Neural progenitor cell (in vitro differentiated cells): ENCODE measurements around the gene ZNF469.

Source experiments
- EZH2 ChIP-seq: fragments of 200-600 bp; sonication (generic); IDR thresholded peaks from 2 replicates; pipeline ENCODE4 v1.6.1; 2017; ENCODE audit warnings: antibody characterized with exemption, mild to moderate bottlenecking, moderate library complexity
- TF ChIP-seq, protein P1 (sequence below): fragments of 200-600 bp; sonication (generic); IDR thresholded peaks from 2 replicates; pipeline ENCODE4 v1.5.1; 2017; ENCODE audit warnings: antibody characterized with exemption, mild to moderate bottlenecking

GRCh38 chr16:88337021-88337420 is 45.7 kb upstream of the ZNF469 start:
- TF ChIP-seq, protein P1, sequence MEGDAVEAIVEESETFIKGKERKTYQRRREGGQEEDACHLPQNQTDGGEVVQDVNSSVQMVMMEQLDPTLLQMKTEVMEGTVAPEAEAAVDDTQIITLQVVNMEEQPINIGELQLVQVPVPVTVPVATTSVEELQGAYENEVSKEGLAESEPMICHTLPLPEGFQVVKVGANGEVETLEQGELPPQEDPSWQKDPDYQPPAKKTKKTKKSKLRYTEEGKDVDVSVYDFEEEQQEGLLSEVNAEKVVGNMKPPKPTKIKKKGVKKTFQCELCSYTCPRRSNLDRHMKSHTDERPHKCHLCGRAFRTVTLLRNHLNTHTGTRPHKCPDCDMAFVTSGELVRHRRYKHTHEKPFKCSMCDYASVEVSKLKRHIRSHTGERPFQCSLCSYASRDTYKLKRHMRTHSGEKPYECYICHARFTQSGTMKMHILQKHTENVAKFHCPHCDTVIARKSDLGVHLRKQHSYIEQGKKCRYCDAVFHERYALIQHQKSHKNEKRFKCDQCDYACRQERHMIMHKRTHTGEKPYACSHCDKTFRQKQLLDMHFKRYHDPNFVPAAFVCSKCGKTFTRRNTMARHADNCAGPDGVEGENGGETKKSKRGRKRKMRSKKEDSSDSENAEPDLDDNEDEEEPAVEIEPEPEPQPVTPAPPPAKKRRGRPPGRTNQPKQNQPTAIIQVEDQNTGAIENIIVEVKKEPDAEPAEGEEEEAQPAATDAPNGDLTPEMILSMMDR = no peak
- TF ChIP-seq EZH2 = no peak
